GM21381 (cell line): ENCODE measurements around the gene PRR5L.
A peak's percentile ranks its signal among the peaks of the same experiment; 100 is the strongest.

Source experiments
- ATAC-seq: cut with Tn5 transposase; IDR thresholded peaks from one replicate; pipeline ENCODE4 v1.9.1; 2021; ENCODE audit warnings: mild to moderate bottlenecking, moderate library complexity; ENCODE audit not compliant: unreplicated experiment

Gene PRR5L

DNA sequence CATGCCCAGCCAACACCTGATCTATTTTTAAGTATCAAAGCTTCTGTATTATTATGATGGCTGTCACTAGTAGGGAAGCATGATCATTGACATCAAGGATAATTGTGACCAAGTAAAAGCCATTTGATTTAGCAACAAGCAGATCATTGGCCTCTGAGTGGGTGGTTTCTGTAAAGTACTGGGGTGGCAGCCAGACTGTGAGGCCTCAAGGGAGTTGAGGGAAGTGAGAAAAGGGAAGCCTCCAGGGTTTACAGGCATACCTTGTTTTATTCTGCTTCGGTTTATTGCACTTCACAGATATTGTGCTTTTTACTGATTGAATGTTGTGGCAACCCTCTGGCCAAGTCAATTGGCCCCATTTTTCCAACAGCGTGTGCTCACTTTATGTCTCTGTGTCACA lies 60.1 kb downstream of the PRR5L start:
- peak; percentile 55 for ATAC-seq

DNA sequence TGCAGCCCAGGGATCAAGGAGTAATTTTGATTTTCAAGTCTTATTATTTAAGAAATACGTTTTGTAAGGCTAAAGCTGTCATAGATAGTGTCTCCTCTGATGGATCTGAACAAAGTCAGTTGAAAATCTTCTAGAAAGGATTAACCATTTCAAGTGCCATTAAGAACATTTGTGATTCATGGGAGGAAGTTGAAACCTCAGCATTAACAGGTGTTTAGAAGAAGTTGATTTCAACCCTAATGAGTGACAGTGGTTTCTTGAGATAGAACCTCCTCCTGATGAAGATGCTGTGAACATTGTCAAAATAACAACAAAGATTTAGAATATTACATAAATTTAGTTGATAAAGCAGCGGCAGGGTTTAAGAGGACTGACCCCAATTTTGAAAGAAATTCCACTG lies 61.7 kb downstream of the PRR5L start:
- no peak for ATAC-seq

DNA sequence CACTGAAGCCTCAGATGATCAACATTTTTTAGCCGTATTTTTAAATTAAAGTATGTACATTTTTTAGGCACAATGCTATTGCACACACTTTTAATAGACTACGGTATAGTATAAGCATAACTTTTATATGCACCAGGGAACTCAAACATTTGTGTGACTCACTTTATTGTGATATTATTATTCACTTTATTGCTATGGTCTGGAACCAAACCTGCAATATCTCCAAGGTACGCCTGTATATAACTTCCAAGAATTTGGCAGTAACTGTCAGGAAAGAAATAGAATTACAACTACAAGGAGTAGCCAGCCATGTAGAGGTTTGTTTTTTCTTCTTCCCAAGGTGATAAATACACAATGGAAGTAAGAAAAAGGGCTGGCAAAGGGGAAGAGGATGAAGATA lies 62.3 kb downstream of the PRR5L start:
- no peak for ATAC-seq

DNA sequence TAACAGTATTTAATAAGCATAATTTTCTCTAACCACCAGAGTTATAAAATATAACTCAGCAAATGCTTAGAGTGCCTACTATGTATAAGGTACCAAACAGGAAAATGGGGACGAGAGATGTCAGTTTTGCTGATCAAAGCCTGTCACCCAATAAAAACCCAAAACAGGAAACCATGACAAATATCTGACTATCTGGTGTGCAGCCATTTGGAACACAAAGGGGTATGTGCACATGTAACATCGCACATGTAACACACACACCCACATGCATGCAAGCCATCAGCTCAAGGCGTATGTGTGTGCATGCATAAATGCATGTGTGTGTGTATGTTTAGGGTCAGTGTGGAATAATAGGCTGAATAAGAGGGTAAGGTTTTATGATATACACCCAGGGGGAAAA lies 64.2 kb downstream of the PRR5L start:
- ATAC-seq = no peak

DNA sequence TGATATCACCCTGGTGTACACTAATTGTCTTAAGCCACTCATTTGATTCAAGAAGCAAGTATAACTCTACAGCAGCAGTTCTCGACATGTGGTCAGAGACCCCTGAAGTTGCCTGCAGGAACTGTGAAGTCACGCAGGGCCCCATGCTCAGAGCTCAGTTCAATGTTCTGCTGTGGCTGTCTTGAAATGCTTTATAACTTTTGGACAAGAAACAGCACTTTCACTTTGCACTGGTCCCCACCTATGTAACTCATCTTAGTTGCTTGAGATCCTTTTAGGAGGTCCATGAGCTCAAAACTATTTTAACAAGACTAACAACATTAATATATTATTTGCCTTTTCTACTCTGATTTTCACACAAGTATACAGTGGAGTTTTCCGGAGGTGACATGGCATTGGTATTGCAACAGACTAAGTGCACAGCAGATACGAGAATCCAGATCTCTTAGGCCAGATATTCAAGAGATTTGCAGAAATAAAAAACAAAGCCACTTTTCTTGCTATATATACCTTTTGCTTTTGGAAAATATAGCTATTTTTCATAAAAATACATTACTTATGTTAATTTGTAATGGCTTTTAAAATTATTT lies 64.8 kb downstream of the PRR5L start:
- no peak for ATAC-seq

DNA sequence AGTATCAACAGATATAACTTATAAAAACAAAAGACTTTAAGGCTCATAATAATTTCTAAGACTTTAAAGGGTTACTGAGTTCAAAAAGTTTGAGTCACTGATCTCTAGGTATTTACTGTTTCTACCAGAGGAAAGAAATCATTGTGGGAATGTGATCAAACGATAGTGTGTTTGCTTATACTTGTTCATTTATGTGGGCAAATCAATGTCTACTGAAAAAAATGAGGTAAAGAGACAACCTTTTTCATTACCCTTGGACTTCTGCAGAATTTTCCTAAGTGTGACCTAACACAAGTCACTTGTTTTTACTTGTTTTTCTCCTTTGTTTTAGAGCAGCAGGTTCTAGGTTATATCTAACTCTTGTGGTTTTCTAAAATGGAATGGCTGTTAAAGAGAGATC lies 65.4 kb downstream of the PRR5L start:
- ATAC-seq = no peak

DNA sequence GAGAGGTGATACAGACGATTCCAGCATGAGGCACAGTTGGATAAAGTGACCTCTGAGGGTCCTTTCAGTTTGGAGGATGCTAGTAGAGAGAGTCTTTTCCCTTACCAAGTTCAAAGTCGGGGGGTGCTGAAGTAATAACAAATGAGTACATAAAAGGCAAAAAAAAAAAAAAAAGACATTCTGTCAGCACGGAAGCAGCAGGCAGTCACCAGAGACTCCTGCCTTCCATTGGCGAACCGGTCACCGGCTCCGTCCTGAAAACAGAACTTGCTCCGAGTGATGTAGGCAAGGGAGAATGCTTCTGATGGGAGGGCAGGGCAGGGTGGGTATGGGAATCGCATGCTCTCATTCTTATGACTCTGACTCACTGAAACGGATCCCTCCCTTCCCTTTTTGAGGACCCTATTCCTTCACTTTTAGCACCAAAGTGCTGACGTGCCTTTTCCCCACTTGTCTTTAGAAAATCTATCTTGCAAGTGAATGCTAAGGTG lies 65.9 kb downstream of the PRR5L start:
- no peak for ATAC-seq

DNA sequence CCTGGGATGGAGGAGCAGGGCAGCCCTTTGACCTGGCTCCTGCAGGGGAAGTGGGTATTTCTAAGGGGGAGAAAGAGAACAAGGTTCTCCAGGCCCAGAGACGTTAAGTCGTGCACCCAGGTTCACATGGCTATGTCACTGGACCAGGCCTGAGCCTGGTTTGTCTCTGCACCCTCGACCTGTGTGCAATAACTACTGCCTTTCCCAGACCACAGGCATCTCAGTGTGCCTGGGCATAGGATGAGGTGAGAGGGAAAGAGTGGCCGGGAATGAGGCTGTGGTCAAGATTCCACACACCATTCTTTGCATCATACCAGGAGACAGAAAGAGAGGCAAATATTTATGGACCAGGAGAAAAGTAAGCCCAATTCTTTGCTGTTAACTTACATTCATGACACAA lies 66.8 kb downstream of the PRR5L start:
- ATAC-seq = no peak

DNA sequence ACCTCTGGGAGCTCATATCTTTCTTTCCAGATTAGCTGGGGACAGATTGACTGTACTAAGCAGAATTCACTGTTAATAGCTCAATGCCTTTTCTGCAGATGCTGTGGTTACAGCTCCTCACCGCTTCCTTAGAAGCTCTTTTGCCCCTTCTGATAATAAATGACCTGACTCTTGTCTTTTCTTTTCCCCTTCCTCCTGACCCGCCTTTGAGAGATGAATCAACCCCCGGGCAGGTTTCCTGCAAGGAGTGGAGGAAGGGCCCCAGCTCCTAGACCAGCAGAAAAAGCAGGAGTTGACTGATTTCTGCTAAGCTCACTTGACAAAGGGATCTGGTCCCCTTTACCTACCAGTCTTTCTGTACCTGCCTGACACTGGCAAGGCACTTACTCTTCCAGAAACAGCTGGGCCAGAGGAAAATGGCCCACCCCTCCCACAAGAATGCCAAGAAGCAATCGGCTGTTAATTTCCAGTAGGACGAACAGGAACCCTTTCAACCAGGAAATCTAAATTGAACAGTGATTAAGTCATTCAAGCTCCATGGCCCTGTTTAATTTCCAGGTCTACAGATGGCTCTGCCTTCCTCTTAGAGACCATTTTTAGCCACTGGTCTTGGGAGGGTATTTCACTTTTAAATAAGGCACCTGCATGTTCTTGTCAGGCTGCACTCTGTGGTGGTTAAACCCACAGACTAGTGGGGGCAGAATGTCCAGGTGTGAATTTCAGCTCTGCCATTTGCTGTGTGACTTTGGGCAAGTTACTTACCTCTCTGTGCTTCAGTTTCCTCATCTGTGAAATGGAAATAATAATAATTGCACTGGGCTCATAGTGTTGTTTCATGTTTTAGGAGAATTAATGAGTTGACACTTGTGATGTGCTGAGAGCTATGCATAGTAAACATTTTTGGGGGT lies 67.5 kb downstream of the PRR5L start:
- ATAC-seq = no peak

DNA sequence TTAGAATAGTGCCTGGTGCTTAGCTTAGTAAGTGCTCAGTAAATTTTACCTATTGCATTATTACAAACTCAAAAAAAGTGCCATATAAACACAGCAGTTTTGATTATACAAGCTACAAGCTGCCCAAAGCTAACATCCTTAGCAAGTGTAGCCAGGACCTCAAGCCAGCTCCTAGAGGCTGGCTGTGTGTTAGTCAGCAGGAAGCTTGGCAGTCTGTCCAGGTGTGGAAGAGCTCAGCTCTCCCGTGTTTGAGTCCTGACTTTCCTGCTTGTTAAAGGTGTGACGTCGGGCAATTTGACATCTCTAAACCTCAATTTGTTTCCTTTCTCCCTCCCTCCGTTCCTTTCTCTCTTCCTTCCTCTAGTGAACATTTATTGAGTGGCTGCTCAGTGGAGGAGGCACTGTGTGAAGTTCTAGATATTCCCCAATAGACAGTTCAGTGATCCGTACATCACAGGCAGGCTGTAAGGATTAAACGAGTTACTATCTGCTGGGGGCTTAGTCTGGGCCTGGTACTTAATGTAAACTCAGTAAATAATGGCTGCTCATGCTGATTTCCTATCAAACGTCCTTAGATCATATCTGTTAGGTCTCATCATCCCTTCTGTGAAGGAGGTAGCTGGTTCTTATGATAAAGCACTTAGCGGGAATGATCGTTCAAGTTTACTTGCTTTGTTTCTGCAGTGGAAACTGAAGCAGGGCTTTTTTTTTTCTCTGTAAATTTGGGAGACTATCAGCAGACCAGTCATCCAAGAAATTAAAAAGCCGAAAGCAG lies 68.7 kb downstream of the PRR5L start:
- ATAC-seq = no peak

DNA sequence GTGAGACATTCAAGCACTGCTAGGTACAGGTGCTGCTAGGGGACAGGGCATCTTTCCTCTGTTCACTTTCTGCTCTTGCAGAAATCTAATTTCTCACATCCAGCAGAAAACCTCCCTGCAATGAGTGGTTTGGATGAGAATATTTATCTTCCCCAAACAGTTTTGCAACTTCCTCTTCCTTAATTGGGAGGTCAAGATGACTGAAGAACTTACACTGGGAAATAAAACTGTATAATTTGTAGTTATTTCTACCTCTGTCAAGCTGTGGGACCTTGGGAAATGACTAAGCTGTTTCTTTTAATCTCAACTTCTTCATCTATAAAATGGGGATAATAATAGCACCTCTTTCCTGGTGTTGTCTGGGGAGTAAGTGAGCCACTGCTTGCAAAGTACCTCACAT lies 69.8 kb downstream of the PRR5L start:
- ATAC-seq = no peak

DNA sequence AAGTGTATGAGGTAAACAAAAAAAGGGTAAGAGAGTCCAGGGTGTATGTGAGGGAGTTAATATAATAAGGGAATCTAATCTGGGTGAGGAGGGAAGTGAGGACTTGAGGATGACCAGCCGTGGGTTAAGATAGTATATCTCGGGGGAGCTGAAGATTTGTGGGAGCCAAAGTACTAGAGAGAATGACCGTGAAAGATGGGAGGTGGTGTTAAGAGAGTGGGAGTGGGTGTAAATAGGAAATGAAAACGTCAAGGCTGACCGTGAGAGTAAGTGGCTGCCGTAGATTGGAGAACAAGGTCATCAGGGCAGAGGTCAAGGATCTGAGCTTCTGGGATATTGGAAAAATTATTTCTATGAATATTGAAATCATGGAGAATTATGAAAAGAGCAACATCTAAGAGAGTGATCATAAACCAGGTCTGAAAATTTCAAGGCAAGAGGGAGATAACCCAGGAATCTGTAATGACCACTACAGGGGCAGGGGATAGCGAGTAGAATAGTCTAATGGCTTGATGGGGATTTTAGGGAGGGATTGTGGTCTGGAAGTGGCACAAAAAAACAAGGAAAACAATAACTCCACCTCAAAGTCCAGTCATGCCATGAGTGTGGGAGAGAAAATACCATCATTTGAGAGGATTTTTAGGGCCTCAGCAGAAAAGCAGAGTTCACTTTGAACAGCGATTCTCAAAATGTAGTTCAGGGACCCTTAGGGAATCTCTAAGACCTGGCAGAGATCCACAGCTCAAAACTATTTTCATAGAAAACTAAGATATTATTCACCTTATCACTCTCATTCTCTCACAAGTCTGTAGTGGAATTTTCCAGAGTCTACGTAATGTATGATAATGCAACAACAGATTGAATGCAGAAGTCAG lies 72.0 kb downstream of the PRR5L start:
- no peak for ATAC-seq

DNA sequence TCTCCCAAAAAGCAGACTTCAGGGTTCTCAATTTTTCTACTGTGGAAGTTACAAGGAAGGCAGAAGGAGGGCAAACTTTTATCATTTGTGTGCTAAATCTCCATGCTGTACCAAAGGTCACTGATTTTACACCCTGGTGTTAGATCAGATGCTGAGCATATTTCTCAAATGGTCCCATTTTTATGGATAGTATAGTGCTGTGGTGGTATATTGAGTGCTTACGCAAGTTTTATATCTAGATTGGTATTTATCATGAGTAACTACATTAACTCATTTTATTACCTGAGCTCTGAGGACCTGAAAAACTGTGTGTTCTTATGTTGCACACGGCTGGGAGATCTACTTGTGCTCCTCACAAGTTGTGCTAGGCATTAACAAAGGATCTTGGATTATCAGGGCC lies 75.1 kb downstream of the PRR5L start:
- ATAC-seq = no peak

DNA sequence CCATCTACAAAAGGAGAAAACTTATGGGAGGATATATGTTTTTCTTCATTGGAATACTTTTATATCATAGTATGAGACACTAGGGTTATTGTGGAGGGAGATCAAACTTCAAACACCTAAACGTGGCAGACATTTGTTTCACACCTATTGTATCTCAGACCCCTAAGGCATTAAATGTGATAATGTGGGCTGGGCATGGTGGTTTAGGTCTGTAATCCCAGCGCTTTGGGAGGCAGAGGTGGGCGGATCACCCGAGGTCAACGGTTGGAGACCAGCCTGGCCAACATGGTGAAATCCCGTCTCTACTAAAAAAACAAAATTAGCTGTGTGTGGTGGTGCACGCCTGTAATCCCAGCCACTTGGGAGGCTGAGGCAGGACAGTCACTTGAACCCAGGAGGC lies 75.5 kb downstream of the PRR5L start:
- no peak for ATAC-seq

DNA sequence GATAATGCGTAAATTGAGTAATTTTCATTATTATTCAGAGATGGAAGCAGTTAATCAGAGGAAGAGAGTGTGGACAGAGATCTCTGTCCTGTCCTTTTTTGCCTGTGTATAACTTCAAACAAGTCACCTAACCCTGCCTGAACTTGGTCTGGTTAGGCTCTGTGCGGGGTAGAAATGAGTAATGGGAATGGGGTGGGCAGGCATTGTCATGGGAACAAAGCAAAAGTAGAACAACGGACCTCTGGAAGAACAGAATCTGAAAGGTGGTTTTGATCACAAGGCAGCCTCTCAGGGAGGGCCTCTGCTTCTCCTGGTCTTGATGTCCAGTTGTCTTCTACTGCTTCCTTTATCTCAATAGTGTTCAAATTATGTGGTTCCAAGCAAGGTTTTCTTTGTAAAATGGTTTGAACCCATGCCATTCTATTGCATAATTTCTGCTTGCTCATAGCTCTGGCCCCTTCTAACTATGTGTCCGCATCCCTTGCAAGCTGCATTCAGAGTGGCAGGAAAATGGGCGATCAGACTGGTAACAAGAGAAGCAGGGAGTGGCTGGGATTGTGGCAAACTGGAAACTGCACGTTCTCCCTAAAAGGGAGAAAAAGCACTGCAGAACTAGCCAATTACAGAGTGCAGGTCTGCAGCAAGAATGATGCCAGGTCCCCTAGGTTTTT lies 76.1 kb downstream of the PRR5L start:
- no peak for ATAC-seq

DNA sequence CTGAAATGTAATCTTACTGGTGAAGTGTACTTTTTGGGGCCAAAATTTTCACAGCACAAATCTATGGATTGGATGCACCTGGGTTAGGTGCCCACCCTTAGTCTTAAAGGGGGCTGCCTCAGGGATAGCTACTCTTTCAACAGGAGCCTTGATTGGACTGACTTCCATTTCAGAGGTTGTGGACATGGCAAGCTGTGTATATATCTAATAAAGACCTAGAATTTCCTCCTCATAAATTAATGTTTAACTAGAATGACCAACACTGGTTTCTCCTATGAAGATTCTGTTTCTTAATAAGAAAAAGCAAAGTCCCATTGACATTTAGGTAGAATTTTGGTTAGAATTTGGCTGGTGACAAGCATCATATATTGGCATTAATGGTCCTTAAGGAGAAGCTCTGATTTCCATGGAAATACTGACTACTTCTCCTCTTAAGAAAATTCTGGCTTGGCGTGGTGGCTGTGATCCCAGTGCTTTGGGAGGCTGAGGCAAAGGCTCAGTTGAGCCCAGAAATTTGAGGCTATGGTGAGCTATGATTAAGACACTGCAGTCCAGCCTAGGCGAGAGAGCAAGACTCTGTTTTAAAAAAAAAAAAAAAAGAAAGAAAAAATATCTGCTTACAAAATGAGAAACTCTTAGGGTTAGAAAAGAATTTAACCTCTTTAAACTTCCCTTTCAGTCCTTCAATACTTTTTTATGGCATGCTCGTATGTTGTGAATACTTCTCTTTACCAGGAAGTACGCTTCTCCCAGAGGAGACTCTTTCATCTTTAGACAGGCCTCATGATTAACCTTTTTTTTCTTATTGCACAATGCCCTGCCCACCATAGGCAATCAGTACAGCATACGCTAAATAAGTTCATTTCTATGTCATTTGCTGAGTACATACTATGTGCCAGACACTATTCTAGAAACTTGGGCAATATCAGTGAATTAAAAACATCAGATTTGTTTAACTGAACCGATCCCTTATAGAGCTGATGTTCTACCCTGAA lies 77.2 kb downstream of the PRR5L start:
- no peak for ATAC-seq

DNA sequence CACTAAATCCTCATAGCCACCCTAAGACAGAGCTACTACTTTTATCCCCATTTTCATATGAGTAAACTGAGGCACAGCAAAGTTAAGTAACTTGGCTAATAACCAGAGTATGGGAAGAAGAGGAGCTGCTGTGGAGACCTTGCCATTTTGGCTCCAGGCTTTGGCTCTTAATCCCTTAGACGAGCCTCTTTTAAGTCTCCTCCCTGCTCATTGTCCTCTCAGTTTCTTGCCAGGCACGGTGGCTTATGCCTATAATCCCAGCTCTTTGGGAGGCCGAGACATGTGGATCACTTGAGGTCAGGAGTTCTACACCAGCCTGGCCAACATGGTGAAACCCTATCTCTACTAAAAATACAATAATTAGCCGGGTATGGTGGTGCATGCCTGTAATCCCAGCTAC lies 78.6 kb downstream of the PRR5L start:
- no peak for ATAC-seq

DNA sequence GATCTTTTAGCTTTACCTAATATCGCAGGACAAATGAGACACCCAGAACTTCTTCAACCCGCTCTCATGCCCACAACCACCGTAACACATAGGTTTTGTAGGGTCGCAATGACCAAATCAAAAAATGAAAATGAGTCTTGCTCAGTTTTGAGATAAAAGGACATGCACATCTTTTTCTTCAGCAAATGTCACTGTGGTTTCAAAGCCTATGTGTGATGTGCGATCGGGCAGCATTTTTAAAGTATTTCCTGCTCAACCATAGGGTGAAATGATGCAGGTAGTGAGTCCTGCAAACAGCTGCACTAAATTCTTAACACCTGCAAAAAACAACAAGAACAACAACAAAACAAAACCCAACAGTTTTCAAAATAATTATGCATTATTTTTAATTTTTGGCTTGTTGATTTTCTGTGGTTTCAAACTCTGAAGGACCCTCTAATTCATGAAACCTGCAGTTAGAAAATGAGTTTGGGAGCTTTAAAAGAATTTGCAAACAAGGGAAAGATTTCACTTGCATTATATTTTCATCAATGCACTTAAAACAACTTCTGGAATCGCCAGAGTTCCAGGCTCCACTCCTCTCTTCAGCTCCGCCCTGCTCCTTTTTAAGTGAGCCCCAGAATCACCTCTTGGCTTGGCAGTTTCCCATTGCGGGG lies 79.4 kb downstream of the PRR5L start:
- ATAC-seq = no peak
